ENCODE results near the gene CDIPT. TPM values are rescaled to one million over a fixed set of nuclear protein-coding genes. Genes with fewer than 3 reads are reported as not detected.
A peak's percentile ranks its signal among the peaks of the same experiment; 100 is the strongest.

Gene CDIPT
- total RNA-seq, 2 donors from 2014 or later: 92.1 to 107 TPM

- ATAC-seq (ENCODE audit: insufficient number of reproducible peaks, low FRiP score, low read depth): peak; percentile 38
- Histone ChIP-seq H3K9me3 (no peaks in the 10 kb centered on the region), H3K27ac (no peak within 1 kb of the TSS), H3K4me3 (peak within 1 kb of the TSS; percentile 71), H3K36me3 (no peaks in the 10 kb centered on the region), H3K4me1 (ENCODE audit: control insufficient read depth in 1 of 2, low read depth in 2 of 2) (peaks cover 5 to 11% of the 10 kb centered on the region in 2 donors), H3K27me3 (replicated peaks; ENCODE audit: insufficient read depth) (peaks cover 11% of the 10 kb centered on the region)
- DNase-seq (ENCODE audit: low spot score): no peak
- no peak for TF ChIP-seq CTCF (IDR thresholded peaks at IDR 0.05)
Observed at GRCh38 chr16:29899516-29900101, 36.6 kb upstream of the CDIPT start, which contains the start of gene SEZ6L2. SEZ6L2 (minus strand) TSS chr16:29899550; CDS start chr16:29899019, 531 bp downstream.

GRCh38 chr16:29898804-29899515, 35.9 kb upstream of the CDIPT start:
- H3K9me3 ChIP-seq: no peaks in the 10 kb centered on the region
- no peak overlapping the region for H3K27ac ChIP-seq
- peak overlapping the region; percentile 71 for H3K4me3 ChIP-seq
- H3K36me3 ChIP-seq: no peaks in the 10 kb centered on the region
- peaks cover 5 to 11% of the 10 kb centered on the region in 2 donors for H3K4me1 ChIP-seq (ENCODE audit: control insufficient read depth in 1 of 2, low read depth in 2 of 2)
- ATAC-seq (ENCODE audit: insufficient number of reproducible peaks, low FRiP score, low read depth): no peak
- peaks cover 11% of the 10 kb centered on the region for H3K27me3 ChIP-seq (replicated peaks; ENCODE audit: insufficient read depth)
- TF ChIP-seq CTCF (IDR thresholded peaks at IDR 0.05): no peak
- DNase-seq (ENCODE audit: low spot score): no peak

- ATAC-seq (ENCODE audit: insufficient number of reproducible peaks, low FRiP score, low read depth) (no peak), DNase-seq (ENCODE audit: low spot score) (no peak)
- Histone ChIP-seq H3K9me3 (no peaks in the 10 kb centered on the region), H3K4me3 (no peak overlapping the region), H3K36me3 (no peaks in the 10 kb centered on the region), H3K27me3 (replicated peaks; ENCODE audit: insufficient read depth) (peaks cover 11% of the 10 kb centered on the region), H3K27ac (no peak overlapping the region), H3K4me1 (ENCODE audit: control insufficient read depth in 1 of 2, low read depth in 2 of 2) (peaks cover 5 to 11% of the 10 kb centered on the region in 2 donors)
- TF ChIP-seq CTCF (IDR thresholded peaks at IDR 0.05): no peak
Observed at GRCh38 chr16:29898135-29898803, 35.2 kb upstream of the CDIPT start.

GRCh38 chr16:29897333-29897732, 34.3 kb upstream of the CDIPT start:
- no peak overlapping the region for H3K4me3 ChIP-seq
- H3K27me3 ChIP-seq (replicated peaks; ENCODE audit: insufficient read depth): peaks cover 11% of the 10 kb centered on the region
- no peaks in the 10 kb centered on the region for H3K36me3 ChIP-seq
- no peak for DNase-seq (ENCODE audit: low spot score)
- ATAC-seq (ENCODE audit: insufficient number of reproducible peaks, low FRiP score, low read depth): no peak
- no peak overlapping the region for H3K27ac ChIP-seq
- no peak for TF ChIP-seq CTCF (IDR thresholded peaks at IDR 0.05)
- H3K9me3 ChIP-seq: no peaks in the 10 kb centered on the region
- H3K4me1 ChIP-seq (ENCODE audit: control insufficient read depth in 1 of 2, low read depth in 2 of 2): peaks cover 5 to 11% of the 10 kb centered on the region in 2 donors

GRCh38 chr16:29896841-29897240, 33.8 kb upstream of the CDIPT start:
- Histone ChIP-seq H3K9me3 (no peaks in the 10 kb centered on the region), H3K4me3 (no peak overlapping the region), H3K36me3 (no peaks in the 10 kb centered on the region), H3K27me3 (replicated peaks; ENCODE audit: insufficient read depth) (peaks cover 11% of the 10 kb centered on the region), H3K27ac (no peak overlapping the region), H3K4me1 (ENCODE audit: control insufficient read depth in 1 of 2, low read depth in 2 of 2) (peaks cover 5 to 11% of the 10 kb centered on the region in 2 donors)
- no peak for DNase-seq (ENCODE audit: low spot score)
- TF ChIP-seq CTCF (IDR thresholded peaks at IDR 0.05): no peak
- no peak for ATAC-seq (ENCODE audit: insufficient number of reproducible peaks, low FRiP score, low read depth)

Measured in thoracic aorta (tissue), 2 donors.